SK-N-SH treated with all-trans-retinoic acid at 6 μM for 48 hours (cell line): ENCODE measurements around the gene KCTD18.

Experiments used
- ATAC-seq: fragments of 200-7000 bp; cut with Tn5 transposase; 3 replicates; pipeline ENCODE4 v1.9.1; 2020; ENCODE audit warnings: mild to moderate bottlenecking, moderate library complexity
- ARNTL ChIP-seq: fragments of 450-650 bp; formaldehyde crosslinking; IDR thresholded peaks from 2 replicates; pipeline ENCODE4 v1.5.0; 2020; ENCODE audit warnings: low read depth, mild to moderate bottlenecking, moderate library complexity, borderline replicate concordance
- BACH2 ChIP-seq: fragments of 250-450 bp; sonication (Bioruptor Pico); IDR thresholded peaks from 2 replicates; pipeline ENCODE4 v1.9.0; 2021; ENCODE audit warnings: mild to moderate bottlenecking, borderline replicate concordance
- CSDC2 ChIP-seq: fragments of 250-450 bp; sonication (Bioruptor Pico); IDR thresholded peaks from 2 replicates; pipeline ENCODE4 v1.5.0; 2020; ENCODE audit warnings: mild to moderate bottlenecking, moderate library complexity
- ESRRG ChIP-seq: fragments of 250-450 bp; sonication (Bioruptor Pico); IDR thresholded peaks from 2 replicates; pipeline ENCODE4 v1.6.1; 2021; ENCODE audit warnings: mild to moderate bottlenecking
- GLIS3 ChIP-seq: fragments of 250-450 bp; sonication (Bioruptor Pico); IDR thresholded peaks from 2 replicates; pipeline ENCODE4 v1.5.0; 2020; ENCODE audit warnings: mild to moderate bottlenecking, moderate library complexity
- ISL1 ChIP-seq: fragments of 250-450 bp; sonication (Bioruptor Pico); IDR thresholded peaks from 2 replicates; pipeline ENCODE4 v2.1.2; 2022; ENCODE audit warnings: mild to moderate bottlenecking, moderate library complexity
- OSR1 ChIP-seq: fragments of 250-450 bp; sonication (Bioruptor Pico); IDR thresholded peaks from 2 replicates; pipeline ENCODE4 v1.8.0; 2022; ENCODE audit warnings: moderate library complexity, mild to moderate bottlenecking, inconsistent platforms
- PPARA ChIP-seq: fragments of 250-450 bp; sonication (Bioruptor Pico); IDR thresholded peaks from 2 replicates; pipeline ENCODE4 v1.5.0; 2020; ENCODE audit warnings: mild to moderate bottlenecking, borderline replicate concordance
- SNAI2 ChIP-seq: fragments of 250-450 bp; sonication (Bioruptor Pico); IDR thresholded peaks from 2 replicates; pipeline ENCODE4 v1.5.0; 2020; ENCODE audit warnings: mild to moderate bottlenecking, moderate library complexity
- TCF4 ChIP-seq: fragments of 250-450 bp; sonication (Bioruptor Pico); IDR thresholded peaks from 2 replicates; pipeline ENCODE4 v1.8.0; 2021; ENCODE audit warnings: mild to moderate bottlenecking, moderate library complexity, borderline replicate concordance
- TOX ChIP-seq: fragments of 250-450 bp; sonication (Bioruptor Pico); IDR thresholded peaks from 2 replicates; pipeline ENCODE4 v1.8.0; 2021; ENCODE audit warnings: mild to moderate bottlenecking, moderate library complexity, borderline replicate concordance
- ZC3H10 ChIP-seq: fragments of 250-450 bp; sonication (Bioruptor Pico); IDR thresholded peaks from 2 replicates; pipeline ENCODE4 v1.5.1; 2021; ENCODE audit warnings: mild to moderate bottlenecking, moderate library complexity
- ZFP3 ChIP-seq: fragments of 250-450 bp; sonication (Bioruptor Pico); IDR thresholded peaks from 2 replicates; pipeline ENCODE4 v1.5.0; 2020; ENCODE audit warnings: mild to moderate bottlenecking, moderate library complexity
- ZFP30 ChIP-seq: fragments of 450-650 bp; formaldehyde crosslinking; IDR thresholded peaks from 2 replicates; pipeline ENCODE4 v1.5.0; 2022; ENCODE audit warnings: mild to moderate bottlenecking, moderate library complexity
- ZNF565 ChIP-seq: fragments of 450-650 bp; formaldehyde crosslinking; conservative IDR thresholded peaks from 2 replicates; pipeline ENCODE4 v1.5.0; 2020; ENCODE audit warnings: low read depth, mild to moderate bottlenecking, moderate library complexity
- ZNF70 ChIP-seq: fragments of 450-650 bp; formaldehyde crosslinking; IDR thresholded peaks from 2 replicates; pipeline ENCODE4 v1.5.0; 2020; ENCODE audit warnings: mild to moderate bottlenecking, moderate library complexity
- ZNF8 ChIP-seq: fragments of 450-650 bp; formaldehyde crosslinking; IDR thresholded peaks from 2 replicates; pipeline ENCODE4 v1.5.0; 2020; ENCODE audit warnings: mild to moderate bottlenecking, moderate library complexity
- TF ChIP-seq, protein P1 (sequence below): fragments of 250-450 bp; sonication (Bioruptor Pico); IDR thresholded peaks from 2 replicates; pipeline ENCODE4 v1.5.1; 2020; ENCODE audit warnings: low read depth, mild to moderate bottlenecking, moderate library complexity
- TF ChIP-seq, protein P2 (sequence below): fragments of 250-450 bp; sonication (Bioruptor Pico); IDR thresholded peaks from 2 replicates; pipeline ENCODE4 v1.5.0; 2020; ENCODE audit warnings: mild to moderate bottlenecking, moderate library complexity
- TF ChIP-seq, protein P3 (sequence below): fragments of 250-450 bp; sonication (Bioruptor Pico); IDR thresholded peaks from 2 replicates; pipeline ENCODE4 v1.5.1; 2021; ENCODE audit warnings: mild to moderate bottlenecking, moderate library complexity
- TF ChIP-seq, protein P4 (sequence below): fragments of 250-450 bp; sonication (Bioruptor Pico); IDR thresholded peaks from 2 replicates; pipeline ENCODE4 v1.8.0; 2020; ENCODE audit warnings: mild to moderate bottlenecking, moderate library complexity, borderline replicate concordance
- TF ChIP-seq, protein P5 (sequence below): fragments of 250-450 bp; sonication (Bioruptor Pico); IDR thresholded peaks from 2 replicates; pipeline ENCODE4 v1.8.0; 2021; ENCODE audit warnings: low read depth, mild to moderate bottlenecking, moderate library complexity, borderline replicate concordance

KCTD18 gene

DNA sequence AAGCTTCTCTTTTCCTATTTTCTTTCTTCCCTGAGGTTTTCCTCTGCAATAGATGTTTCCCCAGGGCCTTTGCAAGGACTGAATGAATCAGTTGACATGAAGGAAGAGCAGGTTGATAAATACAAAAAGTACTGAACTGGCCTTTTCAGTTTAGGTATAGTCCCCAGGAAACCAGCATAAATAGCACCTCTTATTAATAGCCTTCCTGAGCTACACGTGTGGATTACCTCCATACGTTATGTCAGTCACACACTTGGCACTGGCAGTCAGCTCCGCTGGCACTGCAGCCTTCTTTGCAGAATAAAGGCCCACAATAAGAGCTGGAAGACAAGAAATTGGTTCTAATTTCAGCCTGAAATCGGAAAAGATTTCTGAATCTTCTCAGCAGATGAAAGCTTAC, 60.7 kb downstream of the KCTD18 start:
- TF ChIP-seq TOX (CRISPR knock-in tag): no peak
- TF ChIP-seq ESRRG (CRISPR knock-in tag): no peak
- TF ChIP-seq PPARA (CRISPR knock-in tag): no peak
- TF ChIP-seq, protein P1, sequence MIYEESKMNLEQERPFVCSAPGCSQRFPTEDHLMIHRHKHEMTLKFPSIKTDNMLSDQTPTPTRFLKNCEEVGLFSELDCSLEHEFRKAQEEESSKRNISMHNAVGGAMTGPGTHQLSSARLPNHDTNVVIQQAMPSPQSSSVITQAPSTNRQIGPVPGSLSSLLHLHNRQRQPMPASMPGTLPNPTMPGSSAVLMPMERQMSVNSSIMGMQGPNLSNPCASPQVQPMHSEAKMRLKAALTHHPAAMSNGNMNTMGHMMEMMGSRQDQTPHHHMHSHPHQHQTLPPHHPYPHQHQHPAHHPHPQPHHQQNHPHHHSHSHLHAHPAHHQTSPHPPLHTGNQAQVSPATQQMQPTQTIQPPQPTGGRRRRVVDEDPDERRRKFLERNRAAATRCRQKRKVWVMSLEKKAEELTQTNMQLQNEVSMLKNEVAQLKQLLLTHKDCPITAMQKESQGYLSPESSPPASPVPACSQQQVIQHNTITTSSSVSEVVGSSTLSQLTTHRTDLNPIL: no peak
- TF ChIP-seq ARNTL: no peak
- TF ChIP-seq ISL1 (CRISPR knock-in tag): no peak
- no peak for TF ChIP-seq GLIS3 (CRISPR knock-in tag)
- TF ChIP-seq ZFP30 (CRISPR knock-in tag): no peak
- TF ChIP-seq, protein P2, sequence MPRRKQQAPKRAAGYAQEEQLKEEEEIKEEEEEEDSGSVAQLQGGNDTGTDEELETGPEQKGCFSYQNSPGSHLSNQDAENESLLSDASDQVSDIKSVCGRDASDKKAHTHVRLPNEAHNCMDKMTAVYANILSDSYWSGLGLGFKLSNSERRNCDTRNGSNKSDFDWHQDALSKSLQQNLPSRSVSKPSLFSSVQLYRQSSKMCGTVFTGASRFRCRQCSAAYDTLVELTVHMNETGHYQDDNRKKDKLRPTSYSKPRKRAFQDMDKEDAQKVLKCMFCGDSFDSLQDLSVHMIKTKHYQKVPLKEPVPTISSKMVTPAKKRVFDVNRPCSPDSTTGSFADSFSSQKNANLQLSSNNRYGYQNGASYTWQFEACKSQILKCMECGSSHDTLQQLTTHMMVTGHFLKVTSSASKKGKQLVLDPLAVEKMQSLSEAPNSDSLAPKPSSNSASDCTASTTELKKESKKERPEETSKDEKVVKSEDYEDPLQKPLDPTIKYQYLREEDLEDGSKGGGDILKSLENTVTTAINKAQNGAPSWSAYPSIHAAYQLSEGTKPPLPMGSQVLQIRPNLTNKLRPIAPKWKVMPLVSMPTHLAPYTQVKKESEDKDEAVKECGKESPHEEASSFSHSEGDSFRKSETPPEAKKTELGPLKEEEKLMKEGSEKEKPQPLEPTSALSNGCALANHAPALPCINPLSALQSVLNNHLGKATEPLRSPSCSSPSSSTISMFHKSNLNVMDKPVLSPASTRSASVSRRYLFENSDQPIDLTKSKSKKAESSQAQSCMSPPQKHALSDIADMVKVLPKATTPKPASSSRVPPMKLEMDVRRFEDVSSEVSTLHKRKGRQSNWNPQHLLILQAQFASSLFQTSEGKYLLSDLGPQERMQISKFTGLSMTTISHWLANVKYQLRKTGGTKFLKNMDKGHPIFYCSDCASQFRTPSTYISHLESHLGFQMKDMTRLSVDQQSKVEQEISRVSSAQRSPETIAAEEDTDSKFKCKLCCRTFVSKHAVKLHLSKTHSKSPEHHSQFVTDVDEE (CRISPR knock-in tag): no peak
- no peak for TF ChIP-seq ZNF565 (CRISPR knock-in tag)
- no peak for TF ChIP-seq ZNF8
- no peak for TF ChIP-seq CSDC2
- no peak for TF ChIP-seq ZC3H10 (CRISPR knock-in tag)
- no peak for TF ChIP-seq BACH2 (CRISPR knock-in tag)
- TF ChIP-seq, protein P3, sequence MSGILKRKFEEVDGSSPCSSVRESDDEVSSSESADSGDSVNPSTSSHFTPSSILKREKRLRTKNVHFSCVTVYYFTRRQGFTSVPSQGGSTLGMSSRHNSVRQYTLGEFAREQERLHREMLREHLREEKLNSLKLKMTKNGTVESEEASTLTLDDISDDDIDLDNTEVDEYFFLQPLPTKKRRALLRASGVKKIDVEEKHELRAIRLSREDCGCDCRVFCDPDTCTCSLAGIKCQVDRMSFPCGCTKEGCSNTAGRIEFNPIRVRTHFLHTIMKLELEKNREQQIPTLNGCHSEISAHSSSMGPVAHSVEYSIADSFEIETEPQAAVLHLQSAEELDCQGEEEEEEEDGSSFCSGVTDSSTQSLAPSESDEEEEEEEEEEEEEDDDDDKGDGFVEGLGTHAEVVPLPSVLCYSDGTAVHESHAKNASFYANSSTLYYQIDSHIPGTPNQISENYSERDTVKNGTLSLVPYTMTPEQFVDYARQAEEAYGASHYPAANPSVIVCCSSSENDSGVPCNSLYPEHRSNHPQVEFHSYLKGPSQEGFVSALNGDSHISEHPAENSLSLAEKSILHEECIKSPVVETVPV: no peak
- TF ChIP-seq TCF4 (CRISPR knock-in tag): no peak
- TF ChIP-seq, all 23 proteins: peak for 0
- no peak for ATAC-seq

DNA sequence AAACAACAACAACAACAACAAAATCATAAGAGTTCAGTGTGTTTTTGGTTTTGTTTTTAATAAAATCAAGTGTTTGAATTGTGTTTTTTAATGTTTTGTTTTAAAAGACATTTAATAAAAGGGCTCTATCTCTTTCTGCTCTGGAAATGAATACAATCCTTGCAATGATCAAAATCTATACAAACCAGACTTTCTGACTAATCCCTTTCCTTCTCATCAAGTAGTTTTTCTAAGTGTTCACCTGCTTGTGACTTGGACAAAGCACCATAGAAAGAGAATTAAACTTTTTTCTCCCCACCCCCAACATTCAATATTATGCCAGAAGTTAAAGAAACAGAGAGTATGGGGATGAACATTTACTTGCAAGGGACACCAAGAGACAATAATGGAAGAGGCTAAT, 61.4 kb downstream of the KCTD18 start:
- no peak for ATAC-seq
- TF ChIP-seq ZFP3 (CRISPR knock-in tag) (no peak), TCF4 (CRISPR knock-in tag) (no peak), ZFP30 (CRISPR knock-in tag) (no peak)

DNA sequence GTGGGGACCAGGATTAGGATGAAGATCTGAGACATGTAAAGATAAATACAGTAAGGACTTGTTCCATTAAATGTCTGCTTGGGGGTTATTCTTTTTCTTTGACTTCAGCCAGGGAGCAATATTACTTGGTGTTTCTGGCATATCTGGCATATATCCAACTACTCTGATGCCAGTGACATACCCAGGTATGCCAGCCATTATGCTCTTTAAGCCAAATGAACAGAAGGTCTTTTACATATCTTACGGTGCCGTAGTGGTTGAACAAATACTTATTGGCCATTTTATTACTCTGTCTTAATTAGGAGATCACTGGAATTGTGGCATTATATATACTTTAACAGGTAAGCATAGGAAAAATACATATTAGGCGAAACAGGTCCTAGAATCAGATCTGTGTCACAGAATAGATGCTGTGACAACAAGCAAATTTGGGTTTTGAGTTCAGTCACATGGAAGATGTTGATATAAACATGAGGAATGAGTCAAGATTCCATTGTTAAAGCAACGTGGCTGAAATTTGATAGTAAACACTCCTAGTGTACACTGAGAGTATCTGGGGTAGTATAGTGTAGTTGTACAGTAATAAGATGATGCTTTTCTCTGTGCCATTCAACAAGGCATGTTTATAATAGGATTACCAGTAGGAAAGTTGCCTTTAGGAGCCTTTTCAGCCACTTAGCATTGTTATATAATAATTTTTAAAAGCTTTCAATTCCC, 62.6 kb downstream of the KCTD18 start:
- peak; percentile 53 for ATAC-seq
- TF ChIP-seq PPARA (CRISPR knock-in tag) (no peak), ZNF8 (no peak), TOX (CRISPR knock-in tag) (no peak), ZNF565 (CRISPR knock-in tag) (no peak), ZNF70 (CRISPR knock-in tag) (no peak), CSDC2 (no peak), OSR1 (CRISPR knock-in tag) (no peak), TCF4 (CRISPR knock-in tag) (no peak), ZFP3 (CRISPR knock-in tag) (no peak), ZFP30 (CRISPR knock-in tag) (no peak), ISL1 (CRISPR knock-in tag) (no peak), ARNTL (no peak), ZC3H10 (CRISPR knock-in tag) (no peak), SNAI2 (CRISPR knock-in tag) (no peak), ESRRG (CRISPR knock-in tag) (no peak), BACH2 (CRISPR knock-in tag) (no peak)
- TF ChIP-seq, protein P1: no peak
- TF ChIP-seq, protein P4, sequence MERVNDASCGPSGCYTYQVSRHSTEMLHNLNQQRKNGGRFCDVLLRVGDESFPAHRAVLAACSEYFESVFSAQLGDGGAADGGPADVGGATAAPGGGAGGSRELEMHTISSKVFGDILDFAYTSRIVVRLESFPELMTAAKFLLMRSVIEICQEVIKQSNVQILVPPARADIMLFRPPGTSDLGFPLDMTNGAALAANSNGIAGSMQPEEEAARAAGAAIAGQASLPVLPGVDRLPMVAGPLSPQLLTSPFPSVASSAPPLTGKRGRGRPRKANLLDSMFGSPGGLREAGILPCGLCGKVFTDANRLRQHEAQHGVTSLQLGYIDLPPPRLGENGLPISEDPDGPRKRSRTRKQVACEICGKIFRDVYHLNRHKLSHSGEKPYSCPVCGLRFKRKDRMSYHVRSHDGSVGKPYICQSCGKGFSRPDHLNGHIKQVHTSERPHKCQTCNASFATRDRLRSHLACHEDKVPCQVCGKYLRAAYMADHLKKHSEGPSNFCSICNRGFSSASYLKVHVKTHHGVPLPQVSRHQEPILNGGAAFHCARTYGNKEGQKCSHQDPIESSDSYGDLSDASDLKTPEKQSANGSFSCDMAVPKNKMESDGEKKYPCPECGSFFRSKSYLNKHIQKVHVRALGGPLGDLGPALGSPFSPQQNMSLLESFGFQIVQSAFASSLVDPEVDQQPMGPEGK: no peak
- TF ChIP-seq, protein P3: no peak
- TF ChIP-seq, protein P5, sequence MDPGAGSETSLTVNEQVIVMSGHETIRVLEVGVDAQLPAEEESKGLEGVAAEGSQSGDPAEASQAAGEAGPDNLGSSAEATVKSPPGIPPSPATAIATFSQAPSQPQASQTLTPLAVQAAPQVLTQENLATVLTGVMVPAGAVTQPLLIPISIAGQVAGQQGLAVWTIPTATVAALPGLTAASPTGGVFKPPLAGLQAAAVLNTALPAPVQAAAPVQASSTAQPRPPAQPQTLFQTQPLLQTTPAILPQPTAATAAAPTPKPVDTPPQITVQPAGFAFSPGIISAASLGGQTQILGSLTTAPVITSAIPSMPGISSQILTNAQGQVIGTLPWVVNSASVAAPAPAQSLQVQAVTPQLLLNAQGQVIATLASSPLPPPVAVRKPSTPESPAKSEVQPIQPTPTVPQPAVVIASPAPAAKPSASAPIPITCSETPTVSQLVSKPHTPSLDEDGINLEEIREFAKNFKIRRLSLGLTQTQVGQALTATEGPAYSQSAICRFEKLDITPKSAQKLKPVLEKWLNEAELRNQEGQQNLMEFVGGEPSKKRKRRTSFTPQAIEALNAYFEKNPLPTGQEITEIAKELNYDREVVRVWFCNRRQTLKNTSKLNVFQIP (CRISPR knock-in tag): no peak
